ENCODE data around the gene HCFC1.

The HCFC1 gene

GRCh38 chrX:153973127-153974002, 1.7 kb upstream of the HCFC1 start:
- DNase-seq (ENCODE audit: low spot score), result no peak

- DNase-seq (ENCODE audit: low spot score), result peak; percentile 92
Observed at GRCh38 chrX:153972368-153973126, 929 bp upstream of the HCFC1 start, which contains the start of gene TMEM187. TSS of gene TMEM187 (plus strand) at chrX:153972754. CDS start at chrX:153982063, 9,309 bp downstream.

GRCh38 chrX:153971124-153971449, 531 bp downstream of the HCFC1 start:
- DNase-seq (ENCODE audit: low spot score), result peak; percentile 79

GRCh38 chrX:153970357-153971123, 1.1 kb downstream of the HCFC1 start:
- peak; percentile 24 for DNase-seq (ENCODE audit: low spot score)

- DNase-seq (ENCODE audit: low spot score), result peak; percentile 18
Observed at GRCh38 chrX:153969904-153970356, 1.7 kb downstream of the HCFC1 start.

- DNase-seq (ENCODE audit: low spot score), result no peak
Observed at GRCh38 chrX:153969125-153969903, 2.3 kb downstream of the HCFC1 start.

- no peak for DNase-seq (ENCODE audit: low spot score)
Observed at GRCh38 chrX:153968754-153969124, 2.9 kb downstream of the HCFC1 start.

GRCh38 chrX:153968255-153968654, 3.4 kb downstream of the HCFC1 start:
- no peak for DNase-seq (ENCODE audit: low spot score)

- DNase-seq (ENCODE audit: low spot score), result no peak
Observed at GRCh38 chrX:153967536-153968224, 3.9 kb downstream of the HCFC1 start.

GRCh38 chrX:153966841-153967535, 4.6 kb downstream of the HCFC1 start:
- no peak for DNase-seq (ENCODE audit: low spot score)

GRCh38 chrX:153966283-153966688, 5.3 kb downstream of the HCFC1 start:
- no peak for DNase-seq (ENCODE audit: low spot score)

- DNase-seq (ENCODE audit: low spot score), result no peak
Observed at GRCh38 chrX:153965406-153965805, 6.2 kb downstream of the HCFC1 start.

GRCh38 chrX:153964105-153964504, 7.5 kb downstream of the HCFC1 start:
- no peak for DNase-seq (ENCODE audit: low spot score)

- DNase-seq (ENCODE audit: low spot score), result no peak
Observed at GRCh38 chrX:153963546-153963945, 8.1 kb downstream of the HCFC1 start.

GRCh38 chrX:153961292-153961691, 10.3 kb downstream of the HCFC1 start:
- DNase-seq (ENCODE audit: low spot score), result no peak

GRCh38 chrX:153960786-153961185, 10.8 kb downstream of the HCFC1 start:
- no peak for DNase-seq (ENCODE audit: low spot score)

- DNase-seq (ENCODE audit: low spot score), result no peak
Observed at GRCh38 chrX:153960077-153960476, 11.5 kb downstream of the HCFC1 start.

- DNase-seq (ENCODE audit: low spot score), result no peak
Observed at GRCh38 chrX:153959649-153960048, 12.0 kb downstream of the HCFC1 start.

GRCh38 chrX:153958605-153959004, 13.0 kb downstream of the HCFC1 start:
- DNase-seq (ENCODE audit: low spot score), result no peak

GRCh38 chrX:153957224-153957623, 14.4 kb downstream of the HCFC1 start:
- DNase-seq (ENCODE audit: low spot score), result no peak
